Glutamatergic neuron (in vitro differentiated cells): ENCODE measurements around the gene ANAPC7. TPM values are rescaled to one million over a fixed set of nuclear protein-coding genes. Genes with fewer than 3 reads are reported as not detected.

Experiments
- DNase-seq: peaks from one replicate; pipeline ENCODE4 v3.0.0; 2022
- H3K27ac Mint-ChIP-seq: one replicate; pipeline ENCODE4 v1.8.0; 2020; ENCODE audit warnings: mild to moderate bottlenecking, mixed read lengths, inconsistent platforms; ENCODE audit not compliant: unreplicated experiment
- H3K27me3 Mint-ChIP-seq: one replicate; pipeline ENCODE4 v1.8.0; 2020; ENCODE audit warnings: mild to moderate bottlenecking, moderate library complexity, mixed read lengths, inconsistent platforms; ENCODE audit not compliant: unreplicated experiment
- H3K36me3 Mint-ChIP-seq: one replicate; pipeline ENCODE4 v1.8.0; 2020; ENCODE audit warnings: mild to moderate bottlenecking, mixed read lengths, inconsistent platforms; ENCODE audit not compliant: unreplicated experiment
- H3K4me1 Mint-ChIP-seq: one replicate; pipeline ENCODE4 v1.8.0; 2020; ENCODE audit warnings: mild to moderate bottlenecking, low read depth, mixed read lengths, inconsistent platforms; ENCODE audit not compliant: unreplicated experiment
- H3K4me3 Mint-ChIP-seq: one replicate; pipeline ENCODE4 v1.8.0; 2020; ENCODE audit warnings: mild to moderate bottlenecking, mixed read lengths, inconsistent platforms; ENCODE audit not compliant: unreplicated experiment
- H3K9me3 Mint-ChIP-seq: one replicate; pipeline ENCODE4 v1.8.0; 2020; ENCODE audit warnings: mild to moderate bottlenecking, moderate library complexity, mixed read lengths, inconsistent platforms; ENCODE audit not compliant: unreplicated experiment
- total RNA-seq: library from RNA; stranded (reverse); fragmentation: NEBNext Ultra II Directional; extraction: Animal tissue kit (Norgen Biotek cat#: 25700); gene quantifications from one replicate; pipeline ENCODE4 v1.2.1, GENCODE V29; 2021; ENCODE audit not compliant: unreplicated experiment
- TF ChIP-seq, protein P1 (sequence below): fragments of 200-600 bp; sonication (generic); IDR thresholded peaks from one replicate; pipeline ENCODE4 v1.5.0; 2021; ENCODE audit not compliant: partially characterized antibody, unreplicated experiment

ANAPC7 gene
- total RNA-seq, 1 donor from 2014 or later: 93.7 TPM

DNA sequence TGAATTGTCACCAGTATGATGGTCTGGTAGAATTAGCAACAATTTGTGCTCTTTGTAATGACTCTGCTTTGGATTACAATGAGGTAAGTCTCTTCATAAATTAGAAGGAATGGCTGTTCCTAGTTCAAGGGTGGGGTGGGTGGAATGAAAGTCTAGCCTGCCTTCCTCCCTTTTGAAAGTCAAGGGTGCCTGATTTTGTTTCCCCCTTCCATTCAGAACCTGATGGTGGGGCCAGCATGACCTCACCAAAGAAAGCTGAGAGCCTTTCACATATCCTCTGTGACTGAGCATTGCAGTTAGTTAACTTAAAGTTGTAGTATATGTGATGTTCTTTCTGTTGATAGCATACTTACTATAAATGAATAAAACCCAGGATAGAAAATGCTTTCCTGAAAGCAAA lies 70.3 kb downstream of the ANAPC7 start:
- Mint-ChIP-seq H3K4me3 (no peak overlapping the region), H3K9me3 (peaks cover 8% of the 10 kb centered on the region), H3K4me1 (peaks cover 17% of the 10 kb centered on the region), H3K27ac (no peak overlapping the region), H3K27me3 (peaks cover 5% of the 10 kb centered on the region), H3K36me3 (peaks cover 8% of the 10 kb centered on the region)
- TF ChIP-seq, protein P1, sequence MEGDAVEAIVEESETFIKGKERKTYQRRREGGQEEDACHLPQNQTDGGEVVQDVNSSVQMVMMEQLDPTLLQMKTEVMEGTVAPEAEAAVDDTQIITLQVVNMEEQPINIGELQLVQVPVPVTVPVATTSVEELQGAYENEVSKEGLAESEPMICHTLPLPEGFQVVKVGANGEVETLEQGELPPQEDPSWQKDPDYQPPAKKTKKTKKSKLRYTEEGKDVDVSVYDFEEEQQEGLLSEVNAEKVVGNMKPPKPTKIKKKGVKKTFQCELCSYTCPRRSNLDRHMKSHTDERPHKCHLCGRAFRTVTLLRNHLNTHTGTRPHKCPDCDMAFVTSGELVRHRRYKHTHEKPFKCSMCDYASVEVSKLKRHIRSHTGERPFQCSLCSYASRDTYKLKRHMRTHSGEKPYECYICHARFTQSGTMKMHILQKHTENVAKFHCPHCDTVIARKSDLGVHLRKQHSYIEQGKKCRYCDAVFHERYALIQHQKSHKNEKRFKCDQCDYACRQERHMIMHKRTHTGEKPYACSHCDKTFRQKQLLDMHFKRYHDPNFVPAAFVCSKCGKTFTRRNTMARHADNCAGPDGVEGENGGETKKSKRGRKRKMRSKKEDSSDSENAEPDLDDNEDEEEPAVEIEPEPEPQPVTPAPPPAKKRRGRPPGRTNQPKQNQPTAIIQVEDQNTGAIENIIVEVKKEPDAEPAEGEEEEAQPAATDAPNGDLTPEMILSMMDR: no peak
- DNase-seq: no peak

DNA sequence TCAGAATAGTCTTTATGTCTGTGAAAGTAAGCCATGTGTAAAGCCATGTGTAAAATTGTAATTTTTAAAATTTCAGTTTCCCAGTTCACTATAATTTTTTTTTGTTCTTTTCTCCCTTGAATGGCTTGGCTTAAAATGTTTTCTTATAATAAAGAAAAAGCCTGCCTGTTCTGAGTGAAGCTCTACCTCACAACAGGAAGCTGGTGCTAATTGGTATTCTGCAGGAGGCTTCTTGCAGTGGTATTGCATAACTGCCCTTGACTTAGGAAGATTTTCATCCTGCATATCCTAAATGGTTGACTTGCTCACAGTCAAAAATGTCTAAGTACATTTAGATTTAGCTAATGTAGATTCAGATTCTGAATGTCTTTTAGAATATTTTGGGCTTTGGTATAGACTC lies 73.0 kb downstream of the ANAPC7 start:
- no peak for DNase-seq
- Mint-ChIP-seq H3K27me3 (peaks cover 3% of the 10 kb centered on the region), H3K4me1 (peaks cover 15% of the 10 kb centered on the region), H3K27ac (no peak overlapping the region), H3K4me3 (no peak overlapping the region), H3K36me3 (no peaks in the 10 kb centered on the region), H3K9me3 (peaks cover 5% of the 10 kb centered on the region)
- TF ChIP-seq, protein P1: no peak

DNA sequence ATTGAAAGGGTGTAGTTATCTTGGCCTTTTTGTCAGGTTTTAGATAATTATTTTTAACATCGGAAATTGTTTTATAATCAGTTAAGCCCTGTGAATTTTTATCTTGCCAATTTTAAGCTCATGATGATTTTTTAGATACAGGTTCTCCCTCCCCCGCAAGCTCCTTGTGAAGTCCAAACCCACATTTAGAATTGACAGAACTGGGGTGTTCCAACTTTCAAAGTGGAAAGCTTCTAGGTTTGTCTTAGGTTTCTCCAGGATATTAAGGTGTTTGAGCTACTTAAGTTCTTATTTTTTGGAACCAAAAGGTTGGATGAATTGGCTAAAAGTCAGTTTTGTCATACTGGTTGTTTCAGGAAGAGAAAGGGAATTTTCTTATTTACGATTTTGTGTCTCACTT lies 73.4 kb downstream of the ANAPC7 start:
- Mint-ChIP-seq H3K36me3 (no peaks in the 10 kb centered on the region), H3K9me3 (peaks cover 2% of the 10 kb centered on the region), H3K27me3 (peaks cover 3% of the 10 kb centered on the region), H3K27ac (no peak overlapping the region), H3K4me1 (peaks cover 15% of the 10 kb centered on the region), H3K4me3 (no peak overlapping the region)
- no peak for DNase-seq
- TF ChIP-seq, protein P1: no peak

DNA sequence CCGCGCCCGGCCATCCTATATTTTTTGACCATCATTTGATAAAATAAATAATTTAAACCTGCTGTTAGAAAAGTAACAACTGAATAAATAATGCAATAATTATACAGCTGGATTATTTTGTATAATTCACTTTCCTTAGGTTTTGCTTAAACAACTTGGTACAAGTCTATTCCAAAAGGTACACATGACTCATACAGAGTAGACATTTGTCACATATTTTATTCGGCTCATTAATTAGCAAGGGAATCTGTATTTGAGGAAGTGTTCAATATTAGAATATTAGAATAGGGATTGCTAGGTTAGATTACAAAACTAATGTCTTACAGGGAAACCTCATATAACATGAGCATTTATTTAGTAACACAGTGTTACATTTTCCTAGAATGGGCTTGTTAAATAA lies 73.8 kb downstream of the ANAPC7 start:
- DNase-seq: no peak
- no peak overlapping the region for H3K4me3 Mint-ChIP-seq
- H3K9me3 Mint-ChIP-seq: peaks cover 2% of the 10 kb centered on the region
- peaks cover 3% of the 10 kb centered on the region for H3K27me3 Mint-ChIP-seq
- H3K36me3 Mint-ChIP-seq: no peaks in the 10 kb centered on the region
- no peak overlapping the region for H3K27ac Mint-ChIP-seq
- TF ChIP-seq, protein P1: no peak
- H3K4me1 Mint-ChIP-seq: peaks cover 15% of the 10 kb centered on the region

Other genes starting within 250 kb of the ANAPC7 start
- 269 TPM for gene ATP2A2, start 122.5 kb downstream of the ANAPC7 start, total RNA-seq
- 190 TPM for gene ARPC3, start 46.6 kb upstream of the ANAPC7 start, total RNA-seq
- 17.5 TPM for gene GPN3, start 64.5 kb upstream of the ANAPC7 start, total RNA-seq
- 21.7 TPM for gene FAM216A, start 65.1 kb upstream of the ANAPC7 start, total RNA-seq
- gene VPS29, start 98.4 kb upstream of the ANAPC7 start, total RNA-seq: 94.6 TPM
- gene RAD9B, start 98.6 kb upstream of the ANAPC7 start, total RNA-seq: 0.49 TPM
- gene PPTC7, start 179.6 kb upstream of the ANAPC7 start, total RNA-seq: 11.4 TPM
- gene TCTN1, start 210.4 kb upstream of the ANAPC7 start, total RNA-seq: 21.8 TPM